ENCODE data around the gene GSN. TPM values are rescaled to one million over a fixed set of nuclear protein-coding genes. Genes with fewer than 3 reads are reported as not detected.

Gene GSN
- total RNA-seq, 1 donor from 2014 or later, result 35.0 TPM

GRCh38 chr9:121308765-121309164 is 40.8 kb downstream of the GSN start:
- Mint-ChIP-seq H3K4me1 (ENCODE audit: low read depth) (peaks cover 3% of the 10 kb centered on the region), H3K27me3 (no peaks in the 10 kb centered on the region), H3K36me3 (ENCODE audit: insufficient read depth) (peaks cover 4% of the 10 kb centered on the region), H3K27ac (no peak overlapping the region), H3K4me3 (ENCODE audit: low read depth) (no peak overlapping the region), H3K9me3 (ENCODE audit: low read depth) (no peaks in the 10 kb centered on the region)
- no peak for DNase-seq (ENCODE audit: low spot score, unreplicated experiment)
- TF ChIP-seq CTCF (IDR thresholded peaks at IDR 0.05; ENCODE audit: unreplicated experiment), result no peak

- Mint-ChIP-seq H3K4me3 (ENCODE audit: low read depth) (no peak overlapping the region), H3K4me1 (ENCODE audit: low read depth) (peaks cover 3% of the 10 kb centered on the region), H3K27ac (no peak overlapping the region), H3K27me3 (no peaks in the 10 kb centered on the region), H3K9me3 (ENCODE audit: low read depth) (no peaks in the 10 kb centered on the region), H3K36me3 (ENCODE audit: insufficient read depth) (peaks cover 4% of the 10 kb centered on the region)
- no peak for TF ChIP-seq CTCF (IDR thresholded peaks at IDR 0.05; ENCODE audit: unreplicated experiment)
- no peak for DNase-seq (ENCODE audit: low spot score, unreplicated experiment)
Observed at GRCh38 chr9:121309171-121309570, 41.2 kb downstream of the GSN start.

GRCh38 chr9:121309833-121310425 is 42.0 kb downstream of the GSN start:
- no peaks in the 10 kb centered on the region for H3K27me3 Mint-ChIP-seq
- no peak for DNase-seq (ENCODE audit: low spot score, unreplicated experiment)
- no peak overlapping the region for H3K27ac Mint-ChIP-seq
- peaks cover 3% of the 10 kb centered on the region for H3K4me1 Mint-ChIP-seq (ENCODE audit: low read depth)
- no peak for TF ChIP-seq CTCF (IDR thresholded peaks at IDR 0.05; ENCODE audit: unreplicated experiment)
- no peak overlapping the region for H3K4me3 Mint-ChIP-seq (ENCODE audit: low read depth)
- peaks cover 4% of the 10 kb centered on the region for H3K36me3 Mint-ChIP-seq (ENCODE audit: insufficient read depth)
- H3K9me3 Mint-ChIP-seq (ENCODE audit: low read depth), result no peaks in the 10 kb centered on the region

GRCh38 chr9:121310571-121310970 is 42.6 kb downstream of the GSN start:
- no peaks in the 10 kb centered on the region for H3K9me3 Mint-ChIP-seq (ENCODE audit: low read depth)
- H3K27me3 Mint-ChIP-seq, result no peaks in the 10 kb centered on the region
- no peak overlapping the region for H3K27ac Mint-ChIP-seq
- no peak overlapping the region for H3K4me3 Mint-ChIP-seq (ENCODE audit: low read depth)
- DNase-seq (ENCODE audit: low spot score, unreplicated experiment), result no peak
- H3K36me3 Mint-ChIP-seq (ENCODE audit: insufficient read depth), result peaks cover 4% of the 10 kb centered on the region
- H3K4me1 Mint-ChIP-seq (ENCODE audit: low read depth), result peaks cover 3% of the 10 kb centered on the region
- no peak for TF ChIP-seq CTCF (IDR thresholded peaks at IDR 0.05; ENCODE audit: unreplicated experiment)

GRCh38 chr9:121312169-121312568 is 44.2 kb downstream of the GSN start:
- no peaks in the 10 kb centered on the region for H3K27me3 Mint-ChIP-seq
- H3K36me3 Mint-ChIP-seq (ENCODE audit: insufficient read depth), result peaks cover 4% of the 10 kb centered on the region
- H3K27ac Mint-ChIP-seq, result no peak overlapping the region
- TF ChIP-seq CTCF (IDR thresholded peaks at IDR 0.05; ENCODE audit: unreplicated experiment), result no peak
- no peak for DNase-seq (ENCODE audit: low spot score, unreplicated experiment)
- no peaks in the 10 kb centered on the region for H3K4me1 Mint-ChIP-seq (ENCODE audit: low read depth)
- H3K9me3 Mint-ChIP-seq (ENCODE audit: low read depth), result no peaks in the 10 kb centered on the region
- H3K4me3 Mint-ChIP-seq (ENCODE audit: low read depth), result no peak overlapping the region
